ENCODE results near the gene JAKMIP1.

JAKMIP1 gene

GRCh38 chr4:5979981-5980380 lies 220.4 kb downstream of the JAKMIP1 start:
- peak; percentile 52 for DNase-seq

- DNase-seq: no peak
These were observed 223.4 kb downstream of the JAKMIP1 start for GRCh38 chr4:5976921-5977320.

GRCh38 chr4:5976431-5976830 lies 223.9 kb downstream of the JAKMIP1 start:
- DNase-seq: no peak
